ENCODE data around the gene TCF15.

TCF15 gene

DNA sequence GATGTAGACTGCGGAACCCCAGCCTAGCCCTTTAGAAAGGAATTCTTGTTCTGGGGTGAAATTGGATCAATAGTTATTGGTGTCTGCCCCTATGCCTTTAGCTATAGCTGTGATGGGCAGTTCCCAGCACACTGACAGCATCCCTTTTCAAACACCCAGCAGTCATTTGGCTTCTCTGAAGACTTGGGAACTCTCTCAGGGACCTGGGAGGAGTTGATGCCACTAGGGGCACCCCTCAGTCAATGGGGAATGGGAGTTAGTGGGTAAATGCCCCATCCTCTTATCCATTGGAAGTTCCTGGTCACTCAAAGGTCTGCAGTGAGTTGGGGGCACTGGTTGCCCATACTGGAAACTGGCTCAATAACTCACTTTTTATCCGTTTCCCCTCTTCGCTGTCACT is 34.9 kb downstream of the TCF15 start:
- TF ChIP-seq, protein P1, sequence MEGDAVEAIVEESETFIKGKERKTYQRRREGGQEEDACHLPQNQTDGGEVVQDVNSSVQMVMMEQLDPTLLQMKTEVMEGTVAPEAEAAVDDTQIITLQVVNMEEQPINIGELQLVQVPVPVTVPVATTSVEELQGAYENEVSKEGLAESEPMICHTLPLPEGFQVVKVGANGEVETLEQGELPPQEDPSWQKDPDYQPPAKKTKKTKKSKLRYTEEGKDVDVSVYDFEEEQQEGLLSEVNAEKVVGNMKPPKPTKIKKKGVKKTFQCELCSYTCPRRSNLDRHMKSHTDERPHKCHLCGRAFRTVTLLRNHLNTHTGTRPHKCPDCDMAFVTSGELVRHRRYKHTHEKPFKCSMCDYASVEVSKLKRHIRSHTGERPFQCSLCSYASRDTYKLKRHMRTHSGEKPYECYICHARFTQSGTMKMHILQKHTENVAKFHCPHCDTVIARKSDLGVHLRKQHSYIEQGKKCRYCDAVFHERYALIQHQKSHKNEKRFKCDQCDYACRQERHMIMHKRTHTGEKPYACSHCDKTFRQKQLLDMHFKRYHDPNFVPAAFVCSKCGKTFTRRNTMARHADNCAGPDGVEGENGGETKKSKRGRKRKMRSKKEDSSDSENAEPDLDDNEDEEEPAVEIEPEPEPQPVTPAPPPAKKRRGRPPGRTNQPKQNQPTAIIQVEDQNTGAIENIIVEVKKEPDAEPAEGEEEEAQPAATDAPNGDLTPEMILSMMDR (IDR thresholded peaks at IDR 0.05; ENCODE audit: low read depth, low read length) = no peak

DNA sequence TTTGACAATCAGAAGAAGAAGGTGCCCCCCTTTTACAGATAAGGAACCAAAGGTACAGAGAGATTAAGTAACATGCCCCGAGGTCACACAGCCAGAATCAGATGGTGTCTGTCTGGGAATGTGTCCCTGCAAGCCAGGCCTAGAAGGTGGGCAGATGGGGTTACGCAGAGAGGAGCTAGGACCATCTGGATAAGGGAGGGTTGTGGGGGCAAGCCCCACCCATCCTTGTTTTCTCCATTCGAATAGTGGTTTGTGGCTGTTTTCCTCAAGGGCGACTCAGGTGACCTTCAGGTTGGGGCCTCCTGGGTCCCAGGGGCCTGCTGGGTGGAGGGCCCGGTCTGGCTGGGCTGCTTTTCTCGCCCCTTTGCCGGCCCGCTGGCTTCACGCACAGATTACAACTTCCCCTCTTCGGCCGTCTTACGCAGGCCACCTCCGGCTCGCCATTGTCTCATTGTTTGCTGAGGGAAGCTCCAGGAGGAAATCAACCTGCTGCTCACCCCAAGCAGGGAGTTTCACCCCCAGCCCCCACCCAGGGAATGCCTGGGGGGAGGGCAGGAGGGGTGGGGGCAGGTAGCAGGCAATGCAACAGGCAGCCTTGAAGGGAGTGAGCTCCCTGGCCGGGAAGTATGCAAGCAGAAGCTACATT is 35.7 kb downstream of the TCF15 start:
- H3K4me3 ChIP-seq (ENCODE audit: low read depth, low read length) = no peak overlapping the region
- TF ChIP-seq, protein P1 (IDR thresholded peaks at IDR 0.05; ENCODE audit: low read depth, low read length) = no peak

More for the DNA sequence above, 34.9 kb downstream of the TCF15 start:
- no peak overlapping the region for H3K4me3 ChIP-seq (ENCODE audit: low read depth, low read length)

DNA sequence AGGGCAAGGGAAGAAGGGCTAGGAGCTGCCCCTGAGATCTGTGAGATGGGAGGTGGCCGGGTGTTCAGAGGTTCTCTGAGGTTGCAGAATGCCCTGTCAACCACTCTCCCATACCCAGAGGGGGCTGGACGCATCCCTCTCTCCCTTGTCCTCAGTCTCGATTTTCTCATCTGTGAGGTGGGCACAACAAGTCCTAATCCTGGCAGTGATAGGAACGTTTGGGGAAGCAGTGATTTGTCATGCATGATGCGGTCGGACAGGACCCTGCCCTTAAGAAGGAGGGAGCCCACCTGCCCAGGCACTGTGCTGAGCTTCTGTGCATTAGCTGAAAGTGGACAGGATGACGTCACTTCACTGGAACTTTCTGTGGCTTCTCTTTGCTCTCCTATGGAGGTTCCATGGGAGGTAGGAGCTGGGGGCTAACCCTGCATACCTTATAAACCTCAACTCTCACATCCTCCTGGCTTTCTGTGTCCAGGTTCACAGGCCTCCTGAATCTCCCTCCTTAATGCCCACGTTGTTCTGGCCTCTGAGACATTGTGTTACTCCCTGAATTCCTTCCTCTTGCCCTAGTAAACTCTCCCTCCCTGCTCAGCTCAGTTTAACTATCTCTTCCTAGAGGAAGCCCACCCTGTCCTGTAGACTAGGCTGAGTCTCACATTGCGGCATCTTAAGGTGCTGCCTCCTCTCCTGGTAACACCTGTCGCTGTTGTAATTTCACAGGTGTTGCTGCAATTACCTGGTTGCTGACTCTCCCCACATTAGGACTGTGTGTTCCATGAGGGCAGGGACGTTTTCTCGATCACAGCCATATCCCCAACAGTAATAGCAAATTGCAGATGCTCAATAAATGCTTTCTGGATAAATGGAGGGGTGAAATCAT is 36.5 kb downstream of the TCF15 start:
- no peak overlapping the region for H3K4me3 ChIP-seq (ENCODE audit: low read depth, low read length)
- TF ChIP-seq, protein P1 (IDR thresholded peaks at IDR 0.05; ENCODE audit: low read depth, low read length) = no peak

DNA sequence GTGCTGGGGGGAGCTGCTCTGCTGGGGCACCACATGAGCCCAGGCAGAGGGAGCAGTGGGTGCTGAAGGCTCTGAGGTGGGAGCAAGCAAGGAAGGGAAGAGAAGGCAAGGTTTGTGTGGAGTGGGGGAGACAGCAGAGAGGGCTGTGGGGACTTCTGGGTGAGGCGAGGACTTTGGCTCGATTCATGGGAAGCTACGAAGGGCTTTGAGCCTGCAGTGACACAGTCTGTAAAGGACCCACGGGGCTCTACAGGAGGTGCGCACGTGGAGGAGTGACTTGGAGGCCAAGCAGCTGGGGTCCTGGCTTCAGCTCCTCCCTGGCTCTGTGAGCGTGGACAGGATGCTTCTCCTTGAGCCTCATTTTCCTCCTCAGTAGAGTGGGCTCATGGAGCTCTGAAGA is 37.4 kb downstream of the TCF15 start:
- TF ChIP-seq, protein P1 (IDR thresholded peaks at IDR 0.05; ENCODE audit: low read depth, low read length) = no peak
- no peak overlapping the region for H3K4me3 ChIP-seq (ENCODE audit: low read depth, low read length)

DNA sequence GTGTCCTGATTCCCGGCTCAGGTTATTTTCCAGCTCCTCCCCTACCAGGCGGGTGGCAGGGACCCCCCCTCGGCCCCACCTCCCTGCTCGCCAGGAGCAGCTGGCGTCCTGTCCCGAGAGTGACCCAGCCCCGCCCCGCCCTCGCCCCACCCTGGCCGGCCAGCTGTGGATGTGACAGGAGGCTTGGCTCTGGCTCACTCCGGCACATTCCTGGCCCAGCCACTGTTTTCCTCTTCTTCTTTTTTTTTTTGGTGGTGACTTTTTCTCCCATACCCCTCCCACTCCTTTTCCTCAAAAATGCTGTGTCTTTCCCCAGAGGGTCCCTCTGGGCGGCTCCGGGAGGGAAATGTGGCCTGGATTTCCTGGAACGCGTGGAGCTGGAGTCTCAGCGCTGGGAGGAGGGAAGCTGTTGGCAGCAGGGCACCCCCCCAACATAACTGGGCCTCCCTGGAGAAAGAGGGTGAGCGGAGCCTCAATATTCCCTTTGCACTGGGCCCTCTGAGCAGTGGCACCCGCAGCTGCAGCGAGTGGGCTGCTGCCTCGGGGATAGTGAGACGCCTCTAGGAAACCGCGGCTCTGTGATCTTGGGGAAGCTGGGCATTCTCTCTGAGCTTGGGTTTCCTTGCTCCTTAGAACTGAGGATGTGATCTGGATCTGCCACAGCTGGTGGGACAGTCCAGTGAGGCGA is 38.2 kb downstream of the TCF15 start:
- TF ChIP-seq, protein P1 (IDR thresholded peaks at IDR 0.05; ENCODE audit: low read depth, low read length) = no peak

DNA sequence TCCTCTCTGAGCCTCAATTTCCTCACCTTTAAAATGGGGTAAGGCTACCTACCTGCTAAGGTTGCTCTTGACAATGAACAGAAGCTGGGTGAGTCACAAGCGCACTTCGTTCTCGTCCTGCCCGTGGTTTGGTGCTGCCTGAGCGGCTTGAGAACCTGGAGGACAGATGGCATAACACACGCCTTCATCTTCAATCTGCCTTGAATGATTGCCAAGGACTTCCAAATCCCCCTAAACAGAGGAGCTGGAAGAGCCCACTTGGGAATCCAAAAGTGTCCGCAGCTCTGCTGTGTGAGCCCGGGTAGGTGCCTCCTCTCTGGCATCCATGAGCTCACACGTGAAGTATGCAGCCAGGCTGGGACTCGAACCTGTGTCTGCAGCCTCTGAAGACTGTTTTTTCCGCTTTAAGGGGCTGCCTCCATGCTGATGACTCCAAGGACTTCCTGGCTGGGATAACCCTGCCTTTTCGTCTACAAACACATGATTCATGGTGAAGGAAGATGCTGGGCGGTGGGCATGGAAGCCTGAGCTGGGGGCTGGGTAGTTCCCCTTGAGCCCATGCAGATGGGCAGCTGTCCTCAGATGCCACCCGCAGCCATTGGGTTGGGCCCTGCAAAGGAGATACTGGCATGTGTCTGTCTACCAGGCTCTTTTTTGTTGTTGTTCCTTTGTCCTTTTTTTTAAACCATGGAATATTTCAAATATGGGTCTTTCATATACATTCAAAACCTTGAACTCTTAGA is 41.3 kb downstream of the TCF15 start:
- TF ChIP-seq, protein P1 (IDR thresholded peaks at IDR 0.05; ENCODE audit: low read depth, low read length) = no peak
- no peak overlapping the region for H3K4me3 ChIP-seq (ENCODE audit: low read depth, low read length)

More for the DNA sequence above, 38.2 kb downstream of the TCF15 start:
- no peak overlapping the region for H3K4me3 ChIP-seq (ENCODE audit: low read depth, low read length)

All from WI38 (cell line).